Stimulated activated CD8-positive, alpha-beta memory T cell treated with anti-CD3 and anti-CD28 coated beads, Interleukin-12 subunit alpha, Interleukin-12 subunit beta, amount 100 ng/mL, for 24 hours (primary cell): ENCODE results near the gene PMPCA.
"Not testable (repeated sequence)": the region's sequence is repeated elsewhere in the genome, so short reads cannot be mapped to it uniquely, and the experiment has no call there.

Experiments used
- DNase-seq: peaks from one replicate; pipeline ENCODE4 v3.0.0-alpha.2; 2020; ENCODE audit errors: extremely low read depth

The PMPCA gene

DNA sequence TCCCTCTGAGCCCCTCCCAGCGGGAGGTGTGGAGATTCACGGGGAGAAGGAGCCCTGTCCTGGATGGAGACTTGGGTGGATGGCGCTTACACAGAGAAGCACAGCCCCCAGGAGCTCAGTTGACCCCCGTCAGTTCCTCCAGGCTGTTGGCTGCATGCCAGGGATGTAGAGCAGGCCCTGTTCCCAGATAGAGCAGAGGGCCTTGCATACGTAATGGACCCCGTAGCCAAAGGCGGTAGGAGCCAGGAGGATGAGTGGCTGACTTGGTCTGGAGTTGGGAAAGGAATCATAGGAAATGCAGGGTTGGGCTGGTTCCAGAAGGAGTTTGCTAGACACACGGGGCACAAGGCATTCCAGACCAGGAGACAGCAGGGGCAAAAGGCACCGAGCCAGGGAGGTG lies 2.5 kb downstream of the PMPCA start:
- no peak for DNase-seq

DNA sequence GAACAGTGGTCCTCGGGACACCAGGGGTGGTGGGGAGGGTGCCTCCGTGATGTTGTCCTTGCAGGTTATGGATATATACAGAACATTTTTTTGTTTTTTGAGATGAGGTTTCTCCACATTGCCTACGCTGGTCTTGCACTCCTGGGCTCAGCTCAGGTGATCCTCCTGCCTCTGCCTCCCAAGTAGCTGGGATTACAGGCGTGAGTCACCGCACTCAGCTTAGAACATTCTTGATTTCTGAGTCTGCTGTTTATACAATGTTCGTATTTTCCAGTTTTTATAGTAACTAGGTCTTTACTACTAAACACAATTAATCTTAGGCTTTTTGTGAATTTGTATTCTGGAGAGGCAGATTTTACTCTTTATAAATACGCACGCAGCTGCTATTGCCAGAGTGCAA lies 6.0 kb downstream of the PMPCA start:
- DNase-seq, result no peak

DNA sequence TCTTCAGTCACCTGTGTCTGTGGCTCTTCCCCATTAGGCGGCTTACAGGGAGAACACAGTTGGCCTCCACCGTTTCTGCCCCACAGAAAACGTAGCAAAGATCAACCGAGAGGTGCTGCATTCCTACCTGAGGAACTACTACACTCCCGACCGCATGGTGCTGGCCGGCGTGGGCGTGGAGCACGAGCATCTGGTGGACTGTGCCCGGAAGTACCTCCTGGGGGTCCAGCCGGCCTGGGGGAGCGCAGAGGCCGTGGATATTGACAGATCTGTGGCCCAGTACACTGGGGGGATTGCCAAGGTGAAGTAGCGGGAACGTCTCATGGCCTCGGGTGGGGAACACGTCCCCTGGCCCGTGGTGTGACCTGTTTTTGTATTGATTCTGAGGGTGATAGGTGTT lies 6.5 kb downstream of the PMPCA start:
- DNase-seq, result no peak

DNA sequence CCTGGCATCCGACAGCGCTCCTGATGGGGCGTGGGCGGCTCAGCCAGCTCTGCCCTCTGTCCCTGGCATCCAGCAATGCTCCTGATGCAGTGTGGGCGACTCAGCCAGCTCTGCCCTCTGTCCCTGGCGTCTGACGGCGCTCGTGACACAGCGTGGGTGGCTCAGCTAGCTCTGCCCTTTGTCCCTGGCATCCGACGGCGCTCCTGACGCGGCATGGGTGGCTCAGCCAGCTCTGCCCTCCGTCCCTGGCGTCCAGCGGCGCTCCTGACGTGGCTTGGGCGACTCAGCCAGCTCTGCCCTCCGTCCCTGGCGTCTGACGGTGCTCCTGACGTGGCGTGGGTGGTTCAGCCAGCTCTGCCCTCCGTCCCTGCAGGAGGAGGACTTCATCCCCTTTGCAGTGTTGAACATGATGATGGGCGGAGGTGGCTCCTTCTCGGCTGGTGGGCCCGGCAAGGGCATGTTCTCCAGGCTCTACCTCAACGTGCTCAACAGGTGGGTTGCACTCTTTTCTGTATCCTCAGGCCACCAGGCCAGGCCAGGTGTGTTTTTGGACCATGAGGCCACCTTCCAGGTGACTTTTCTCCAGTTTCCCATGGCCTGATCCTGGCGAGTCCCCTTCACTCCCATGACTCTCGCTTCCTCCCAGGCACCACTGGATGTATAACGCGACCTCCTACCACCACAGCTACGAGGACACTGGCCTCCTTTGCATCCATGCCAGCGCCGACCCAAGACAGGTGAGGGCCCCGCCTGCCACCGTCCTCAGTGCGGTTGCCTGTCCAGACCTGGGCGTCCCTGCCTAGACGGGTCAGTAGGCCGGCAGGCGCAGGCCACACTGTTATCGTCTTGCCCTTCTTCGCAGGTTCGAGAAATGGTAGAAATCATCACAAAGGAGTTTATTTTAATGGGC lies 8.0 kb downstream of the PMPCA start:
- DNase-seq, result no peak

DNA sequence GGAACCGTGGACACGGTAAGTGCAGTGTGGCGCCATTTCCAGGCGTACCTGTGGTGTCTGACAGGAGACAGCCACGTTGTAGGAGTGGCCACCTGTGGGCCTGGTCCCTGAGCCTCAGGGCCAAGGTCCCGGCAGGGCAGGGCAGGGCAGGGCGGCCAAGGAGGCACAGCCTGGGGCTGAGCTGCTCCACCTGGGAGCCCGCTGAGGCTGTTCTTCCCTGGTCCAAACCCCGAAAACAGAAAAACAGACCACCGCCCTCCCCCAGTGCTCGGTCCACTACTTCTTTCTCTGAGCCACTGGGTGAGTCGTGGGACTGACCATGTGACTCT lies 8.6 kb downstream of the PMPCA start:
- DNase-seq, result no peak

DNA sequence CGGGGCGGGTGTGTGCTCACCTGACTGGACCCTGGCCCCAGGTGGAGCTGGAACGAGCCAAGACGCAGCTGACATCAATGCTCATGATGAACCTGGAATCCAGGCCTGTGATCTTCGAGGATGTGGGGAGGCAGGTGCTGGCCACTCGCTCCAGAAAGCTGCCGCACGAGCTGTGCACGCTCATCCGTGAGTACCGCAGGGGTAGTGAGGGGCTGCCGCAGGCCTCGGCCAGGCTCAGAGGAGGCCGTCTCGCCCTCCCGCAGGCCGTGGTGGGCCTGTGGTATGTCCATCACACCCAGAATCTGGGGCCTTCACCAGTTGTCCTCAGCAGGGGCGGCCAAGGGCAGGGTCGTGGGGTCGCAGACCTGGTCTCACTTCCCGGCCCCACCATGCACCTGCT lies 11.3 kb downstream of the PMPCA start:
- DNase-seq, result no peak

DNA sequence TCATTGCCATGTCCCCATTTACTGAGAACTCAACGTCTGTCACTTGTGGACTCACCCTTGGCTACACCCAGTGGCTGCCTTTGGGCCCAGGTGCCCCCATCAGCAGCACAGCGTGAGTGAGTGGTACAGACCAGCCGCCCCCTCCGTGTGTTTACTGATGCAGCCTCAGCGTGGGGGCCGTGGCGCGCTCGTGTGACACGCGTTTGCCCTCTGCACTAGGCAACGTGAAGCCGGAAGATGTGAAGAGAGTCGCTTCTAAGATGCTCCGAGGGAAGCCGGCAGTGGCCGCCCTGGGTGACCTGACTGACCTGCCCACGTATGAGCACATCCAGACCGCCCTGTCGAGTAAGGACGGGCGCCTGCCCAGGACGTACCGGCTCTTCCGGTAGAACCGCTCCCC lies 12.4 kb downstream of the PMPCA start:
- no peak for DNase-seq

DNA sequence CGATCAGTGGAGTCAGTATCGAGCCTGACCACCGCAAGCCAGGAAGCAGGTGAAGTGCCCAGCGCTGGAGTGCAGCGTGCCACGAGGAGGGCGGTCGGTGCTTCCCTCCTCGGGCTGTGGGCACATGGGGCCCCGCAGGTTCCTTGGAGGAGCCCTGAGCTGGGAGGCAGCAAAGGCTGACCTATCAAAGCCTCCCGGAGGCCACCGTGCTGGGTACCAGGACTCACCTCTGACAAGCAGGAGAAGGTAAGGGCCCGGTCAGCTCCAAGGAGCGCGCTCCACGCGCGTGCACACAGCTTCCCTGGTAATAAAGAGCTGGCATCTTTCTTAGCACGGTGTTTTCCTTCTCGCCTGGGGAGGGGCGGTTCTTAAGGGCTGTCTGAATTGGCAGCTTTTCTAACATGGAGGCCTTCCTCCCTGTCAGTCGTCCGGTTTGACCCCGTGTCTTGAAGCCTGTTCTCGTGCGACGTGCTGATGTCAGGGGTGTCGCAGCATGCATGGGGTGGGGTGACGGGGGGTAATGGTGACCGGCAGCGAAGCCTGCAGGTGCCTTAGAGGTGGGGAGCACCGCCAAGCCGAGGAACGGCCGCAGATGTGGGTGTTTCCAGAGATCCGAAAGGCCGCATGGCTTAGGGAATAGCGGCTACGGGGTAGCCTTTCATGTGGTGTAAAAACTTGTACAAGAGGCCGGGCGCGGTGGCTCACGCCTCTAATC lies 13.1 kb downstream of the PMPCA start:
- DNase-seq, result no peak

DNA sequence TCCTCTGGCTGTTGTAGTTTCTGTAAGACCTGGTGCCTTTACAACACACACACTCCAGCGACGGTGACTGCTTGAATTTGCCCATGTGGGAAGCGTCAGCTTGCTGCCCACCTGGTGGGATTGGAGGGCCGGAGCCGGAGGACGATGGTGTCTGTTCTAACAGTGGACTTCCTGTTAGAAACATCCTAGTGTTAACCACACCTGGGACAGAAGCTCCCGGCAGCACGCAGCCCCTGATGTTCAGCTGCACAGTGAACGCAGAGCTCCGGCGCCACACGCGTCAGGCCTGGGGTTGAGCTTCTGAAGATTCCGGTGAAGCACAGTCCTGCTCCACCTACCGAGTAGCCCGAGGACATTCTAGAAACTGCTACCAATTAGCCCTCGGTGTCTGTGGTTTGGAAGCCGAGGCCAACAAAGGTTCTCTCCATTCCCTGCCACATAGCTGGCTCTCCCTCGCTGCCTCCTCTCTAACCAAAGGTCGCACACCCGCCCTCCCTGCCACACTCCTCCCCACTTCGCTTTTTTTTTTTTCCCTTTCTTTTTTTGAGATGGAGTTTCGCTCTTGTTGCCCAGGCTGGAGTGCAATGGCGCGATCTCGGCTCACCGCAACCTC lies 14.4 kb downstream of the PMPCA start:
- no peak for DNase-seq

DNA sequence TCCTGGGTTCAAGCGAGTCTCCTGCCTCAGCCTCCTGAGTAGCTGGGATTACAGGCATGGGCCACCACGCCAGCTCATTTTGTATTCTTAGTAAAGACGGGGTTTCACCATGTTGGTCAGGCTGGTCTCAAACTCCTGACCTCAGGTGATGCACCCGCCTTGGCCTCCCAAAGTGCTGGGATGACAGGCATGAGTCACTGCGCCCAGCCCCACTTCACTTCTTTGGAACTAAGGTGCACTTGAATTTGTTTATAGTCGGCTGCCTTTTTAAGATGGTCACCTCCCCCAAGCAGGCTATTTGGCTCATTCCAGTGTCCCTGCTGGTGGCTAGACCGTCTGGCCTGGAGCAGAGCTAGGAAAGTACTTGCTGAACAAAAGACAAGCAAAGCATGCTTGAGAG lies 14.9 kb downstream of the PMPCA start:
- not testable (repeated sequence) for DNase-seq

DNA sequence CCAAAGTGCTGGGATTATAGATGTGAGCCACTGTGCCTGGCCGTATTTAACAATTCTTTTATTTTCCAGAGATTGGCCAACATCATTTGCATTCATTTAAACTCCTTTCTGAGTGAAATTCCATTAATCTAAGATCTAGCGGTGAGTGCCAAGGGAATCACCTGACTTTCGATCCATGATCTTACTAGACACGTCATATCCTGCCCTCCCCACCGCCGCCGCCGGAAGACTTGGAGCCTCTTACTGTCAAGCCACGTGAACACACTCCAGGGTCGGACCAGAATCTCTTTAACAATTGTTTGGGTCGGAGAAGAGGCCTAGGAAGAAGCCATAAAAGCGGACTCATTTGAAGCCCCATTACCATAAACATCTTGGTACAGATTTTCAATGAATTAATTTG lies 16.3 kb downstream of the PMPCA start:
- no peak for DNase-seq

DNA sequence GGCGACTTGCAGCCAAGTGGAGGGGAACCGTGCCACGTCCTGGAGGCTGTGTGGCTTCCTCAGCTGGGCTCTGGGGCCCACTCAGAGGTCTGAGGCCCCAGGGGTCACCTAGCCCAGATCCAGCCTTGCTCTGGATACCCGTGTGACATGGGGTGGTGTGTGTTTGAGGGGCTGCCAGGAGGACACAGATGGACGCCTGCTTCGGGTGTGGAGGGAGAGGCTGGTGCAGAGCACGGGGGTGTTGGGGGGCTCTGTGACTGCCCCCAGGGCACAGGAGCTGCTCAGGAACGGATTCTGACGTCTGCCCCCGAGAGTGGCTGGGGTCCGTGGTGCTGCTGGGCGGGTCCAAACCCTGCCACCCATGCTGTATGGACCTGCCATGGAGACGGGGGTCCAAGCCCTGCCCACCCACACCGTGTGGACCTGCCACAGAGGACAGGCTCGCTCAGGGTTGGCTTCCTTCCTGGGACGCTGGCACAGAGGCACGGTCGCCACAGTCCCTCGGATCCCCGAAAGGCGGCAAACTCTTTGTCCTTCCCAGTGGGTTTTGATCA lies 18.7 kb downstream of the PMPCA start:
- no peak for DNase-seq

DNA sequence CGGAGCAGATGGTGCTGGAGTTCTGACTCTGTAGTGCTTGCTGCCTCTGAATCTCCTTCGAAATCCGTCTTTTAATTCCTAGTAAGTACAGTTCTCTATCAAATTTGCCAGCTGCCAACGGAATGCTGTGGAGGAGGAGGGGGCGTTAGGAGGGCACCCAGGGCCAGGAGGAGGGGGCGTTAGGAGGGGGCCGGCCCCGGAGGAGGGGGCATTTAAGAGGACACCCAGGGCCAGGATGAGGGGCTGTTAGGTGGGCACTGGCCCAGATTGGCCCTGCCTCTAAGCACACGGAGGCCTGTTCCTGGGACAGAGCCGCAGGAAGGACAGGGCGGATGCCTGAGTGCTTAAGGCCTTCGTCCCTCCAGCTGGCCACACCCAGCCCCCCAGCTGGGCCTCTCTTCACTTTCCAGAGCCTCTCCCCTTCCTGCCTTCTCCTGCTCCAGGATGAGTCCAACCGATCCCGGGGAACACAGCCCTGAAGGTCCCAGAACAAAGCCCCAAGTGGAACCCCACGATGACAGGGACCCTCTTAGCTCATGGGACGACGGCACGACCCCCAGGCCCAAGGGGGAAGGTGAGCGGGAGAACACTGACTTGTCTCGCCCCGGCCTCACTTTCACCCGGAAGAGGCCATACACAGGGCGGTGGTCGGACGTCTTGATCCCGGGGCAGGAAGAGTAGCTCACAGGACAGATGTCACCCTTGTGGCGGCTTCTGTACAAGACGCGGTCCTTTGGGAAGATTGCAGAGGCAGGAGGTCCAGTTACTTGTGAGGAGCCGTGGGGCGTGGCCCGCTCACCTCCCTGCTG lies 19.4 kb downstream of the PMPCA start:
- no peak for DNase-seq

DNA sequence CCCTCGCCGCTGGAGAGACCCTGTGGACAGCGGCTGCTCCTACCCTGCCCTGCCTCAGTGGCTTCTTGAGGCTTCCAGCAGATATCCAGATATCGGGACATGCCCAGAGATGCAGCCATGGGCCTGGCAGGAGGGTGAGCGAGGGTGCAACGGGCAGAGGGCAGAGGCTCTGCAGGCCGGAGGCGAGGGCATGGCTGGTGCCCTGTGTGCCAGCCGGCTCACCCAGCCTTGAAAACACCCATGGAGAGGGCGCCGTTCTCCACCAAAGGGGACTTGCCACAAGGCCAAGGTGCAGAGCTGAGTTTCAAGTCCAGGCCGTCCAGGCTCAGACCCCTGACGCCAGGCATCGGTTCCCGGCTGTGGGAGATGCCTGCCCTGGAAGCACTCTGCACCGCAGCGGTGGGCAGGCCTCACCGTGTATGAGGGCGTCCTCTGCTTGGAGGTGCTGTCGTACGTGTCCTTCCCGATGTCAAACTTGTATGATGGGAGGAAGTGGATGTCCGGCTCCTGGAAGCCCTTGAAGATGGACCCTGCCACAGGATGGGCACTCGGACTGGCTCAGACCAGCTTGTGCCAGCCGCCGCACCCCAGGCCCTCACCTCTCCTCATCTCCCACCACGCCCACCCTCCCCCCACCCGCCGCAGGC lies 20.3 kb downstream of the PMPCA start:
- DNase-seq, result no peak

DNA sequence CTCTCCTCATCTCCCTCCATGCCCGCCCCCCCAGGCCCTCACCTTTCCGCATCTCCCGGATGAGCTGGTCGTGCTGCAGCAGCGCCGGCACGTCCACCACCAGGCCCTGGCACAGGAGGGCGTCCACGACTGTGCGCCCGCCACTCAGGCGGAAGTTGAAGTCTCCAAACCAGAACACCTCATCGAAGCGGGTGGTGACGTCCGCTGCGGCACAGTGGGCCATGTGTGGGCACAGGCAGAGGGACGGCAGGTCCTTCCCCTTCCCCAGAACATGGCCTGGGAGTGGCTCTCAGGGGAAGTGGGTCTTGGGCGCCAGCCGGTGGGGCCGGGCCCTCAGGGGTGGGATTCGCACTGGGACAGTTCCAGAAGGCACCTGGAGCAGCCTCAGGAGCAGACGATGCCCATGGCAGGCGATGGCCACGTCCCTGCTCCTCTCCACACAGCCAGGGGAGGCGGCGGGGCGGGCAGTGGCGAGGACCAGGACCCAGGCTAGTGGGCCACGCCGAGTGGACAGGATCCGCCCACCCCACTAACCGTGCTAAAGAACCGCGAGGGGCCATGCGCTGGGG lies 21.4 kb downstream of the PMPCA start:
- no peak for DNase-seq

DNA sequence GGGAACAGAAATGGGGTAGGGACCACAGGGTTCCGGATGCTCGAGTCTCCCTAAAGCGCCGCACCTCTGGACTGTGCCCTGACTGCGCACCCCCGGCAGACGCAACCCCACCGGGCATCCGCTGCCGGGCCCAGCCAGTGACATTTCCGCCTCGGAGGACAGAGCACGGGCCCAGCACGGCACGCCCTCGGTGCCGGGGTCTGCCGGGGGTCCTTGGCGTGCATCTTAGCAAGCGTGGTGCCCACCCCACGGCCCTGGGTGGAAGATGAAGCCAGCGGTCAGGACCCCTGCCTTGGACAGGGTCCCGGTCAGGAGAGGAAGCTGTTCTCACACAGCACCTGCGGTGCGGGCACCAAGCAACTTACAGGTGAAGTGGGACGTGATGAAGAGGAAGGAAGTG lies 22.1 kb downstream of the PMPCA start:
- DNase-seq, result no peak

DNA sequence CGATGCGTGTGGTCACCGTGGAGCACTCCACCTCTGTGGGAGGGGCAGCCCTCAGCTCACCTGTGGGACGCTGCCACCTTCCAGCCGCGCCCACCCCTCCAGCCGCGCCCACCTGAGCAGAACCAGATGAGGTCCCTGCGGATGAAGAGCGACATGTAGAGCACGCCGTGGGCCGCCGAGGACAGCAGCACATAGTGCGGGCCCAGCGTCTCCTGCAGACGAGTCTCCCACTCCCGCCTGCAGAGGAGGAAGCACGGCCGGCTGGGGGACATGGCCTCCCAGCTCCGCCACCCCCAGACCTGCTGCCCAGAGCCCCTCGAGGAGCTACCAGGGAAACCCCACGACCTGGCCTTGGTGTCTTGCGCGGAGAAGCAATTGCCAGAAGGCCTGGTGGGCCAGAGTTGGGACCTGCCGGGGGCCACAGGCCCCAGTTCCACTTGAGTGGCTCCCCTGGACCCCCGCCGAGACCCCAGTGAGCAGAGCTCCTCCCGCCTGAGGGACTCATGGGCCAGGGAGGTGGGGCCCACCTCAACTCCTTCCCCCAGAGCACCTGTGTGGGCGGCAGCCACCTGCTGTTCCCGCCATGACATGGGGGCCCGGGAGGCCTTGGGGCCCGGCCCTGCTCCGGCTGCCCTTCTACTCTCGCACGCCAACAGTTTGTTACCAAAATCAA lies 22.7 kb downstream of the PMPCA start:
- DNase-seq, result no peak

DNA sequence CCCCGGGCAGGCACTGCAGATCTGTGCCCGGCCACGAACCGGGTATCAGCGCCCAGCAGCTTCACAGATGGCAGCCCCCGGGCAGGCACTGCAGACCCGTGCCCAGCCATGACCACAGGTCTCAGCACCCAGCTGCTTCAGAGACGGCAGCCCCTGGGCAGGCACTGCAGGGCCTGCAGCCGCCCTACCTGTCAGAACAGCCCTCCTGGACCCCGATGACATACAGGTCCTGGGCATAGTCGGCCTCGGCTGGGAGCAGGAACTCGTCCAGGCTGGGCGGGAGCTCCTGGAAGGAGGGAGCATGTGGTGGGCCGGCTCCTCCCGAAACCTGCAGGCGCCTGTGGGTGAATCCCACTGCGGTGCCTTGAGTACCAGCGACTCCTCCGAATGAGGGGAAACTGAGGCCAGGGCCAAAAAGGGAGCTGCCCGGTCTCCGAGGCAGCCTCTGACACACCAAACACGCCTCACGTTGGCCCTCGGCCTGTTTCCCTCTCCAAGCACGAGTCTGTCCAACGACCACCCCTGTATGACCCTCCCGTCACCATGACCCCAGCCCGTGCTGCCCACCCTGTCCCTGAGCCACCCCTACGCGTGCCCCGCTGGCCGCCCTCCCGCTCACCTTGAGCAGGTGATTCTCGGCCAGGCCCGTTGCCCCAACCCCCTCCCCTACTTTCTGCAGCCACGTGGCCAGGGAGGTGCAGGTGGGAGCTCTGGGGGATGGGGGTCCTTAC lies 23.6 kb downstream of the PMPCA start:
- DNase-seq, result no peak

DNA sequence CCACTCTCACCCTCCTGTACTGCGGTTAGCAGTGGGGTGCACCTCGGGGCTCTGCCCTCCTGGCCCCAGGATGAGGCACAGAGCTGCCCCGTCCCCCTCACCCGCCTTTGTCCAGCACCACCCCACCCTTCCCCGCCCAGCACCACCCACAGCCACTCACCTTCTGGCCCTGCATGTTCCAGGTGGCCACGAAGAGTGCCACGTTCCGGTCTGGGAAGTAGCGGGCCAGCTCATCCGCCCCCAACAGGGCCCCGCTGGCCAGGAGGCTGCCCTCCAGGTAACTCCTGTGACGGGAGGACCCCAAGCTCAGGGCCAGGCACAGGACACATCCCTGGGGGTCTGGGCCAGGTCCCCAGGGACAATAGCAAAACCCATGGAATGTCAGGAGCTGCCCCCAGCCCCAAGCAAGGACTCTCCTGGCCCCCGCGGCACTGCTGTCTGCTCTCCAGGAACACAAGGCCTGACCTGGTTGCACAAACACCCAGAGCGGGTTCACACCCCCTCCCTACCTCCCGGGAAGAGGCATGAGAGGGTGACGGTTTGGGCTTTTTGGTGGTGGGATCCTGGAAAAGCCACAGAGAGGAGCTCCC lies 24.2 kb downstream of the PMPCA start:
- DNase-seq, result no peak
